Measurements from ENCODE around the gene TINAGL1. TPM values are rescaled to one million over a fixed set of nuclear protein-coding genes. Genes with fewer than 3 reads are reported as not detected.
A peak's percentile ranks its signal among the peaks of the same experiment; 100 is the strongest.

TINAGL1 gene
- total RNA-seq, 2 donors from 2014 or later, result 211 to 264 TPM

- H3K4me1 ChIP-seq, result peaks cover 0 to 53% of the 10 kb centered on the region in 2 donors
- H3K36me3 ChIP-seq, result no peaks in the 10 kb centered on the region
- no peak for TF ChIP-seq CTCF (IDR thresholded peaks at IDR 0.05)
- no peak overlapping the region for H3K4me3 ChIP-seq
- peak overlapping the region; percentile 85 to 96 for H3K27ac ChIP-seq
- DNase-seq (ENCODE audit: low spot score), result peak; percentile 53
- no peaks in the 10 kb centered on the region for H3K9me3 ChIP-seq
- no peaks in the 10 kb centered on the region for H3K27me3 ChIP-seq
These were observed 3.1 kb upstream of the TINAGL1 start for GRCh38 chr1:31573261-31573660.

- peaks cover 0 to 50% of the 10 kb centered on the region in 2 donors for H3K4me1 ChIP-seq
- peak overlapping the region; percentile 85 to 96 for H3K27ac ChIP-seq
- no peaks in the 10 kb centered on the region for H3K27me3 ChIP-seq
- no peak for TF ChIP-seq CTCF (IDR thresholded peaks at IDR 0.05)
- H3K9me3 ChIP-seq, result no peaks in the 10 kb centered on the region
- H3K36me3 ChIP-seq, result peaks cover 9% of the 10 kb centered on the region
- DNase-seq (ENCODE audit: low spot score), result peak; percentile 52
- H3K4me3 ChIP-seq, result no peak overlapping the region
These were observed 1.5 kb upstream of the TINAGL1 start for GRCh38 chr1:31574749-31575368.

- no peak for TF ChIP-seq CTCF (IDR thresholded peaks at IDR 0.05)
- peaks cover 14% of the 10 kb centered on the region for H3K36me3 ChIP-seq
- DNase-seq (ENCODE audit: low spot score), result peak; percentile 58
- H3K27me3 ChIP-seq, result no peaks in the 10 kb centered on the region
- peak overlapping the region; percentile 17 to 64 for H3K4me3 ChIP-seq
- no peaks in the 10 kb centered on the region for H3K9me3 ChIP-seq
- H3K27ac ChIP-seq, result peak overlapping the region; percentile 85 to 96
- peaks cover 0 to 57% of the 10 kb centered on the region in 2 donors for H3K4me1 ChIP-seq
These were observed 760 bp upstream of the TINAGL1 start for GRCh38 chr1:31575369-31576140.

GRCh38 chr1:31576743-31577455 is 584 bp downstream of the TINAGL1 start:
- Histone ChIP-seq H3K27ac (peak overlapping the region; percentile 85 to 96), H3K4me3 (peak overlapping the region; percentile 64 to 85), H3K27me3 (no peaks in the 10 kb centered on the region), H3K36me3 (peaks cover 18% of the 10 kb centered on the region), H3K9me3 (no peaks in the 10 kb centered on the region), H3K4me1 (peaks cover 0 to 71% of the 10 kb centered on the region in 2 donors)
- no peak for TF ChIP-seq CTCF (IDR thresholded peaks at IDR 0.05)
- peak; percentile 55 for DNase-seq (ENCODE audit: low spot score)

- peaks cover 0 to 74% of the 10 kb centered on the region in 2 donors for H3K4me1 ChIP-seq
- no peaks in the 10 kb centered on the region for H3K27me3 ChIP-seq
- peak overlapping the region; percentile 85 to 96 for H3K27ac ChIP-seq
- H3K36me3 ChIP-seq, result peaks cover 18% of the 10 kb centered on the region
- H3K9me3 ChIP-seq, result no peaks in the 10 kb centered on the region
- DNase-seq (ENCODE audit: low spot score), result peak; percentile 58
- peak overlapping the region; percentile 64 to 85 for H3K4me3 ChIP-seq
- no peak for TF ChIP-seq CTCF (IDR thresholded peaks at IDR 0.05)
These were observed 1.3 kb downstream of the TINAGL1 start for GRCh38 chr1:31577515-31578192.

All from right atrium auricular region (tissue), 2 donors.